ENCODE data around the gene AHNAK2. TPM values are rescaled to one million over a fixed set of nuclear protein-coding genes. Genes with fewer than 3 reads are reported as not detected.

The AHNAK2 gene
- total and polyA plus RNA-seq, 8 donors = 0.75 to 2.4 (median 1.4) TPM

GRCh38 chr14:104967386-104968152 lies 10.6 kb downstream of the AHNAK2 start:
- no peak for FAIRE-seq
- peak overlapping the region in 1 of 4 donors; percentile 23 for H3K4me3 ChIP-seq
- intact Hi-C loops (cut with DNase I) = no loop called here
- TF ChIP-seq CTCF (IDR thresholded peaks at IDR 0.05) = no peak
- DNase-seq = peak in 4 of 6 donors; percentile 23 to 64 (median 50)
- peaks cover 3 to 4% (median 4%) of the 10 kb centered on the region in 3 donors for H3K4me1 ChIP-seq
- ATAC-seq = peak; percentile 22 to 34 (median 30)
- no peaks in the 10 kb centered on the region for H3K9me3 ChIP-seq
- H3K27ac ChIP-seq = peak overlapping the region in 1 of 4 donors; percentile 30
- H3K27me3 ChIP-seq = no peaks in the 10 kb centered on the region
- no peaks in the 10 kb centered on the region for H3K36me3 ChIP-seq
- 22 to 29% methylated on average over 36 of the region's 36 CpGs for WGBS, 2 donors

GRCh38 chr14:104966981-104967385 lies 11.2 kb downstream of the AHNAK2 start:
- Histone ChIP-seq H3K27me3 (no peaks in the 10 kb centered on the region), H3K4me1 (no peaks in the 10 kb centered on the region), H3K27ac (no peak overlapping the region), H3K9me3 (no peaks in the 10 kb centered on the region), H3K36me3 (no peaks in the 10 kb centered on the region), H3K4me3 (no peak overlapping the region)
- no peak for TF ChIP-seq CTCF (IDR thresholded peaks at IDR 0.05)
- intact Hi-C loops (cut with DNase I) = no loop called here
- WGBS, 2 donors = 48 to 56% methylated on average over 6 to 8 of the region's 8 CpGs
- FAIRE-seq (no peak), ATAC-seq (no peak), DNase-seq (peak in 3 of 6 donors; percentile 28 to 68 (median 46))

GRCh38 chr14:104966261-104966865 lies 11.8 kb downstream of the AHNAK2 start:
- TF ChIP-seq CTCF (IDR thresholded peaks at IDR 0.05) = no peak
- H3K36me3 ChIP-seq = no peaks in the 10 kb centered on the region
- intact Hi-C loops (cut with DNase I) = no loop called here
- 71 to 84% methylated on average over 7 to 9 of the region's 9 CpGs for WGBS, 2 donors
- DNase-seq (peak in 2 of 6 donors; percentile 21 to 67), ATAC-seq (no peak), FAIRE-seq (no peak)
- H3K9me3 ChIP-seq = no peaks in the 10 kb centered on the region
- no peaks in the 10 kb centered on the region for H3K4me1 ChIP-seq
- no peaks in the 10 kb centered on the region for H3K27me3 ChIP-seq
- no peak overlapping the region for H3K27ac ChIP-seq
- no peak overlapping the region for H3K4me3 ChIP-seq

- Histone ChIP-seq H3K27ac (no peak overlapping the region), H3K27me3 (no peaks in the 10 kb centered on the region), H3K4me1 (no peaks in the 10 kb centered on the region), H3K36me3 (no peaks in the 10 kb centered on the region), H3K9me3 (no peaks in the 10 kb centered on the region), H3K4me3 (no peak overlapping the region)
- FAIRE-seq = no peak
- TF ChIP-seq CTCF (IDR thresholded peaks at IDR 0.05) = no peak
- peak in 3 of 6 donors; percentile 25 to 66 (median 54) for DNase-seq
- 77 to 78% methylated on average over 12 to 13 of the region's 13 CpGs for WGBS, 2 donors
- no peak for ATAC-seq
- intact Hi-C loops (cut with DNase I) = no loop called here
Observed at GRCh38 chr14:104965561-104966231, 12.5 kb downstream of the AHNAK2 start.

Measured in pancreas (tissue), 10 donors.